GM18870 (cell line): ENCODE results near the gene VPS9D1.
A peak's percentile ranks its signal among the peaks of the same experiment; 100 is the strongest.
"Not testable (repeated sequence)": the region's sequence is repeated elsewhere in the genome, so short reads cannot be mapped to it uniquely, and the experiment has no call there.

Experiments
- ATAC-seq: cut with Tn5 transposase; IDR thresholded peaks from one replicate; pipeline ENCODE4 v1.9.1; 2021; ENCODE audit warnings: moderate library complexity; ENCODE audit not compliant: unreplicated experiment

The VPS9D1 gene

GRCh38 chr16:89693931-89694783 is 26.5 kb downstream of the VPS9D1 start:
- no peak for ATAC-seq

DNA sequence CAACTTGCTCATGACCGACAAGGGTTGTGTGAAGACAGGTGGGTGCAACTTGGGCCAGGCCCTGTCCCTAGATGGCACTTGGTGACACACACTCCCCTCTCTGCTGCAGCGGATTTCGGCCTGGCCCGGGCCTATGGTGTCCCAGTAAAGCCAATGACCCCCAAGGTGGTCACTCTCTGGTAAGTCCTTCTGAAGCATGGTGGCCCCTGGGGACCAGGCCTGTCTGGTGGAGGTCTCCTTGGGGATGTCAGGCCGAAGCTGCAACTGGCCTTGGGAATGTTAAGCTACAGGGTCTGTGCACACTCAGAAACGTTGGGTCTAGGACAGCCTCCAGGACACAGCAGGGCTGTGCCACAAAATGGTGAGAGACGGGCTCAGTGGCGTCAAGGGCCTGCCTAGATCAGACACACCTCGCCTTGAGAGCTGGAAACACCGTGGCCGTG is 27.4 kb downstream of the VPS9D1 start:
- ATAC-seq = no peak

GRCh38 chr16:89691986-89692569 is 28.6 kb downstream of the VPS9D1 start:
- ATAC-seq = no peak

- ATAC-seq = no peak
These were observed 29.3 kb downstream of the VPS9D1 start for GRCh38 chr16:89691231-89691985.

DNA sequence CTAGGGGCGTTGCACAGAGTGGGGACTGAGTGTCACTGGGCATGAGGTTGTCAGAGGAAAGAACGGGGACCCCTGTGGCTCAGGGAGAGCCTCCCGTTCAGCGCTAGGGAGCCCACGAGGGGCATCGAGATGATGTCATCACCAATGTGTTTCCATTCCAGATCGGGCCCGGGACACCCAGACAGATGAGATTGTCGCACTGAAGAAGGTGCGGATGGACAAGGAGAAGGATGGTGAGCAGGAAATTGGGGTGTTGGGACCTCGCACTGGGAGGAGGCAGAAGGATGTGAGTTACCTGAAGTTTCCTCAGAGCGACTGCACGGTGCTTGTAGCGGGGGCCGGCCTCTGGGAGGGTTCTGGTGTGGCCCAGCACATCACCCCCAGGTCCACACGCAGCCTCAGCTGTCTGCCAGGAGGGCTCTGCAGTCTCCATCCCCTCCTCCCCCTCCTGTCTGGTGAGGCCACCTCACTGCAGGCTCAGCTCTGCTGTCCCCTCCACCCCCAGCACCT is 30.3 kb downstream of the VPS9D1 start:
- no peak for ATAC-seq

DNA sequence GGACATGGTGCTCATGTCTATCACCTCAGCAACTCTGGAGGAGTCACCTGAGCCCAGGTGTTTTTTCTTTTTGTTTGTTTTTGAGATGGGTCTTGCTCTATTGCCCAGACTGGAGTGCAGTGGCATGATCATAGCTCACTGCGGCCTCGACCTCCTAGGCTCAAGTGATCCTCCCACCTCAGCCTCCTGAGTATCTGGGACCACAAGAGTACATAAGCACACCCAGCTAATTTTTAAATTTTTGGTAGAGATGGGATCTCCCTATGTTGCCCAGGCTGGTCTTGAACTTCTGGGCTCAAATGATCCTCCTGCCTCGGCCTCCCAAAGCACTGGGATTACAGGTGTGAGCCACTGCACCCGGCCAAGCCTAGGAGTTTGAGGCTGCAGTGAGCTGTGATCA is 31.1 kb downstream of the VPS9D1 start:
- ATAC-seq = not testable (repeated sequence)

- ATAC-seq = no peak
These were observed 31.6 kb downstream of the VPS9D1 start for GRCh38 chr16:89689142-89689541.

DNA sequence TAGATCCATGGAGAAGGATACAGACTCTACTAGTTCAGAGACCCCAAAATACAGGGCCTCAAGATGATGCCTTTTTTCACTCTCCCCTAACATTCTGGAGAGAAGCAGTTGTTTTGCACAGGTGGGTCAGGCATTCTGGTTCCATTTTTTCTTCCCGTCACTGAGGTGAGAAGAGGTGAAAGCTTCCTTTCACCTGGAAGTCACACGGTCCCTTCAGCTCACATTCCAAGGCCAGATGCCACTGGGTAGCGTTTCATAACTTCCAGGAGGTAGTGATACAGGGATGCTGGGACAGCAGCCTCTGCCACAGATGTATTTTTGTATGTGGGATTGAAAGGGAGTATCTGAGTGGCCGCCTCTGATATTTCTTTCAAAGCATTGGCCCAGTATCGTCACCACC is 32.3 kb downstream of the VPS9D1 start:
- ATAC-seq = no peak

GRCh38 chr16:89687092-89687940 is 33.4 kb downstream of the VPS9D1 start:
- peak; percentile 45 for ATAC-seq

GRCh38 chr16:89686520-89687091 is 34.1 kb downstream of the VPS9D1 start, which contains the start of gene CDK10:
Gene CDK10, plus strand, starts transcription at chr16:89686689. Its CDS starts 22 bp downstream, at chr16:89686711.
- ATAC-seq = peak; percentile 72

GRCh38 chr16:89685916-89686315 is 34.8 kb downstream of the VPS9D1 start:
- no peak for ATAC-seq

DNA sequence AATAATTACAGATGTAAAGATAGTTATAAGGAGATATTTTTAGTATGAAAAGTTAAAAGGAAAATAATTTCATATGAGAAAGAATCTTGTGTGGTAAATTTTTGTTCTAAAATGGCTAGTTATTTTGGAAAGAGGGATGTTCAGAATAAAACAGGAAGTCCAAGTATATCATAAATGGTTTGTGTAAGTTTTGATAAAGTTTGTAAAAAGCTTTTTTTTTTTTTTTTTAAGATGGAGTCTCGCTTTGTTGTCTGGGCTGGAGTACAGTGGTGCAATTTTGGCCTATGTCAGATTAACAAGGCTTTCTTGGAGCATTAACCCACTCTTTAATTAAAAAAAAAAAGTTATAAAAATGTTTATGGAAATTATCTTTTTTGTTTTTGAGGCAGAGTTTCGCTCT is 42.4 kb downstream of the VPS9D1 start:
- no peak for ATAC-seq

- ATAC-seq = no peak
These were observed 48.3 kb downstream of the VPS9D1 start for GRCh38 chr16:89672177-89672941.

DNA sequence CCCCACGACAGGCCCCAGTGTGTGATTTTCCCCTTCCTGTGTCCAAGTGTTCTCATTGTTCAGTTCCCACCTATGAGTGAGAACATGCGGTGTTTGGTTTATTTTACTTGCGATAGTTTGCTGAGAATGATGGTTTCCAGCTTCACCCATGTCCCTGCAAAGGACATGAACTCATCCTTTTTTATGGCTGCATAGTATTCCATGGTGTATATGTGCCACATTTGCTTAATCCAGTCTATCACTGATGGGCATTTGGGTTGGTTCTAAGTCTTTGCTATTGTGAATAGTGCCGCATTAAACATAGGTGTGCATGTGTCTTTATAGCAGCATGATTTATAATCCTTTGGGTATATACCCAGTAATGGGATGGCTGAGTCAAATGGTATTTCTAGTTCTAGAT is 49.1 kb downstream of the VPS9D1 start:
- ATAC-seq = not testable (repeated sequence)

DNA sequence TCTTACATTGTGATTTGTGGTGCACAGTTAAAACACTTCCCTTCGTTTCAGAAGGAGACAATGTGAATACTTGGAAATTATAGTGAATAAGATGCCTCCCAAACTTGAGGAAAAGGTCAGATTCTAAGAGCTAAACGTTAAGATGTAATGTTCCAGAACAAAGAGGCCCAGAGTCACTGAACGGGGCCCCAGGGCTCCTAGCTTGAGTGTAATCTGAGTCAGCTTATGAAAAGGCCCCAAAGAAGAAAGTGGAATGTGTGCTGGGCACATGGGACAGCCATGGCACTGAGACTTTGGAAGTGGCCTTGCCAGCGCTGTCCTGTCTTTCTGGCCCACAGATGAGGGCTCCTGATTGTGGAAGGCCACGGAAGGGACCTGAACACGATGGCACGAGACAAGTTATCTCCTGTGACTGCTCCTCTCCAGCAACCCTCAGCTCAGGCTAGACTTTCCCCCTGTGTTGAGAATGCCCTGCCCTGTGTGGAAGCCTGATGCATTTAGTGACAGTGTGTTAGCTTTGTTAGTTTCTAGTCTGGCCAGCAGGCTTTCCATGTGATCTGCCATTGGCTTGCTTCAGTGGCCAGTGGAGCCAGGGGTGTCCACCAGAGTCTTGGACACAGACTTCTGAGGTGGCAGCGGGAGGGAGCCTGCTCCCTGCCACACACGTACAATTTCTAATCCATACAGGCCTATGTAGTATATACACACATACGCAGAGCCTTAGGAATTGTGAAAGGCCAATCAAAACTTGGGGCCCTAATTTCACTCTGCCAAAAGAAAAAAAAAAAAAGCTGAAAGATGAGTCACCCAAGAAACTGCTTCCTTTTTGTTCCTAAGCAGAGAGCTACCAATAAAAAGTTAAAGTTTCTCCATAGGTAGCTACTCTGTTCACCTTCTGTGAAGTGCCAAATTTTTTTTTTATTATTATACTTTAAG is 49.9 kb downstream of the VPS9D1 start:
- no peak for ATAC-seq

GRCh38 chr16:89669755-89670154 is 50.9 kb downstream of the VPS9D1 start:
- ATAC-seq = no peak

GRCh38 chr16:89668790-89669158 is 51.9 kb downstream of the VPS9D1 start:
- no peak for ATAC-seq

DNA sequence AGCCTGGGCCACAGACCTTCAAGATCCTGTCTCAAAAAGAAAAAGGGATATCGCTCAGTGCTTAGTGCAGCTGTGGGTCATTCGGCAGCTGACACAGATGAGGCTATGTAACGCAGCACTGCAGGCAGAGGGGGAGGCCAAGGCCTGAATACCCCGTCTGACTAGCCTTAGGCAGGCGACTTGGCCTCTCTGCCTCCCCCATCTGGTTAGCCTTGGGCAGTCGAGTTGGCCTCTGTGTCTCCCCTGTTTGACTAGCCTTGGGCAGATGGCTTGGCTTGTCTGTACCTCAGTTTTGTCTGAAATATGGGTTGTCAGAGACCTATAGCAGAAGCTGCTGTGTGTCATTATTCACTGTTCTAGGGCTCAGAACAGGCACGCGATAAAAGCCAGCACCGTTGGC is 53.1 kb downstream of the VPS9D1 start:
- ATAC-seq = no peak
